Smooth muscle cell (in vitro differentiated cells): ENCODE data around the gene TOPBP1. TPM values are rescaled to one million over a fixed set of nuclear protein-coding genes. Genes with fewer than 3 reads are reported as not detected.
"Not testable (repeated sequence)": the region's sequence is repeated elsewhere in the genome, so short reads cannot be mapped to it uniquely, and the experiment has no call there.

Source experiments
- DNase-seq: peaks from one replicate; lab custom pipeline; 2025; ENCODE audit not compliant: unreplicated experiment; lab: John Stamatoyannopoulos, UW
- H2AFZ ChIP-seq: fragments of 200-600 bp; sonication (generic); 2 replicates; pipeline ENCODE4 v1.6.0; 2016; ENCODE audit warnings: antibody characterized with exemption, low read depth, mild to moderate bottlenecking
- H3F3A ChIP-seq: fragments of 200-600 bp; sonication (generic); 2 replicates; pipeline ENCODE4 v1.6.0; 2017; ENCODE audit warnings: antibody characterized with exemption, low read depth
- H3K27ac ChIP-seq: fragments of 200-600 bp; sonication (generic); 2 replicates; pipeline ENCODE4 v1.5.1; 2016; ENCODE audit warnings: low read depth, mild to moderate bottlenecking
- H3K27me3 ChIP-seq: fragments of 200-600 bp; sonication (generic); 2 replicates; pipeline ENCODE4 v1.6.1; 2016; ENCODE audit warnings: low read depth, mild to moderate bottlenecking
- H3K36me3 ChIP-seq: fragments of 200-600 bp; sonication (generic); 2 replicates; pipeline ENCODE4 v1.5.1; 2016; ENCODE audit warnings: low read depth
- H3K4me1 ChIP-seq: fragments of 200-600 bp; sonication (generic); 2 replicates; pipeline ENCODE4 v1.5.1; 2016; ENCODE audit warnings: low read depth
- H3K4me2 ChIP-seq: fragments of 200-600 bp; sonication (generic); 2 replicates; pipeline ENCODE4 v1.6.0; 2016; ENCODE audit warnings: mild to moderate bottlenecking
- H3K4me3 ChIP-seq: fragments of 200-600 bp; sonication (generic); 2 replicates; pipeline ENCODE4 v1.5.1; 2016; ENCODE audit warnings: mild to moderate bottlenecking
- H3K79me2 ChIP-seq: fragments of 200-600 bp; sonication (generic); 2 replicates; pipeline ENCODE4 v1.6.0; 2016; ENCODE audit warnings: low read depth, mild to moderate bottlenecking
- H3K9ac ChIP-seq: fragments of 200-600 bp; sonication (generic); 2 replicates; pipeline ENCODE4 v1.6.0; 2016; ENCODE audit warnings: low read depth
- H3K9me3 ChIP-seq: fragments of 200-600 bp; sonication (generic); replicated peaks from 2 replicates; pipeline ENCODE4 v1.5.1; 2016; ENCODE audit warnings: low read depth
- H4K20me1 ChIP-seq: fragments of 200-600 bp; sonication (generic); 2 replicates; pipeline ENCODE4 v1.6.0; 2016; ENCODE audit warnings: low read depth
- WGBS: methylation state at CpG from one replicate; pipeline ENCODE4 v1.1.7; 2016; ENCODE audit warnings: low lambda C conversion rate; 5-methylcytosine and 5-hydroxymethylcytosine counted together
- polyA plus RNA-seq: library from polyadenylated mRNA; unstranded; fragments of >200 nt; fragmentation: Nextera tagmentation; extraction: Ambion mirVana; gene quantifications from 2 replicates; pipeline ENCODE4 v1.2.1, GENCODE V29; 2016
- total RNA-seq: library from RNA; depleted of rRNA; stranded (reverse); fragments of >200 nt; gene quantifications from 2 replicates; pipeline ENCODE4 v1.2.3, GENCODE V29; 2014
- TF ChIP-seq, protein P1 (sequence below): fragments of 200-600 bp; sonication (generic); IDR thresholded peaks from 2 replicates; pipeline ENCODE4 v1.5.1; 2017; ENCODE audit warnings: borderline replicate concordance, mild to moderate bottlenecking, antibody characterized with exemption; ENCODE audit not compliant: insufficient read depth, poor library complexity, severe bottlenecking

Gene TOPBP1
- total and polyA plus RNA-seq, 2 experiments from 2014 or later = 8.3 to 27.5 TPM

DNA sequence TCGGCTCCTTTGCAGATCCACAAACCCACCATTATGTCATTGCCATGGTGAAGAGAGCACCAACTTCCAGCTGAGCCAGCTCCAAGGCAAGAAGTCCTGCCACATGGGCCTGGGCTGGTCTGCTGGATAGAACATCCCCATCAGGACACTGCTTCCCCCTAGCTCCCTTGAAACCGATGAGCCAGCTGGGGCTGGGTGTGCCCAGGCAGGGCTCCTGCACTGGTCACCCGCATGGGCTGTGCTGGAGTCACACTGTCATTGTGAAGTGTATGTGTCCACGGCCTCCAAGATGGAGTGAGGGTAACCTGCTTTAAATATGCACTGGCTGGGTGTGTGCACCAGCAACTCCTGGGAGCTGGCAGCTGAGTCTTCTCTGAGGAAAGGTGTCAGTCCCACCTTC, 31.0 kb upstream of the TOPBP1 start:
- Histone ChIP-seq H3K27ac (no peak overlapping the region), H3K4me2 (no peak overlapping the region), H2AFZ (no peak overlapping the region), H3F3A (no peaks in the 10 kb centered on the region), H3K4me3 (no peak overlapping the region), H4K20me1 (no peaks in the 10 kb centered on the region), H3K9ac (no peak overlapping the region), H3K79me2 (no peaks in the 10 kb centered on the region), H3K4me1 (no peaks in the 10 kb centered on the region), H3K27me3 (no peaks in the 10 kb centered on the region), H3K9me3 (no peaks in the 10 kb centered on the region), H3K36me3 (no peaks in the 10 kb centered on the region)
- TF ChIP-seq, protein P1, sequence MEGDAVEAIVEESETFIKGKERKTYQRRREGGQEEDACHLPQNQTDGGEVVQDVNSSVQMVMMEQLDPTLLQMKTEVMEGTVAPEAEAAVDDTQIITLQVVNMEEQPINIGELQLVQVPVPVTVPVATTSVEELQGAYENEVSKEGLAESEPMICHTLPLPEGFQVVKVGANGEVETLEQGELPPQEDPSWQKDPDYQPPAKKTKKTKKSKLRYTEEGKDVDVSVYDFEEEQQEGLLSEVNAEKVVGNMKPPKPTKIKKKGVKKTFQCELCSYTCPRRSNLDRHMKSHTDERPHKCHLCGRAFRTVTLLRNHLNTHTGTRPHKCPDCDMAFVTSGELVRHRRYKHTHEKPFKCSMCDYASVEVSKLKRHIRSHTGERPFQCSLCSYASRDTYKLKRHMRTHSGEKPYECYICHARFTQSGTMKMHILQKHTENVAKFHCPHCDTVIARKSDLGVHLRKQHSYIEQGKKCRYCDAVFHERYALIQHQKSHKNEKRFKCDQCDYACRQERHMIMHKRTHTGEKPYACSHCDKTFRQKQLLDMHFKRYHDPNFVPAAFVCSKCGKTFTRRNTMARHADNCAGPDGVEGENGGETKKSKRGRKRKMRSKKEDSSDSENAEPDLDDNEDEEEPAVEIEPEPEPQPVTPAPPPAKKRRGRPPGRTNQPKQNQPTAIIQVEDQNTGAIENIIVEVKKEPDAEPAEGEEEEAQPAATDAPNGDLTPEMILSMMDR = no peak
- WGBS = 81% methylated on average over 4 of the region's 4 CpGs
- no peak for DNase-seq

DNA sequence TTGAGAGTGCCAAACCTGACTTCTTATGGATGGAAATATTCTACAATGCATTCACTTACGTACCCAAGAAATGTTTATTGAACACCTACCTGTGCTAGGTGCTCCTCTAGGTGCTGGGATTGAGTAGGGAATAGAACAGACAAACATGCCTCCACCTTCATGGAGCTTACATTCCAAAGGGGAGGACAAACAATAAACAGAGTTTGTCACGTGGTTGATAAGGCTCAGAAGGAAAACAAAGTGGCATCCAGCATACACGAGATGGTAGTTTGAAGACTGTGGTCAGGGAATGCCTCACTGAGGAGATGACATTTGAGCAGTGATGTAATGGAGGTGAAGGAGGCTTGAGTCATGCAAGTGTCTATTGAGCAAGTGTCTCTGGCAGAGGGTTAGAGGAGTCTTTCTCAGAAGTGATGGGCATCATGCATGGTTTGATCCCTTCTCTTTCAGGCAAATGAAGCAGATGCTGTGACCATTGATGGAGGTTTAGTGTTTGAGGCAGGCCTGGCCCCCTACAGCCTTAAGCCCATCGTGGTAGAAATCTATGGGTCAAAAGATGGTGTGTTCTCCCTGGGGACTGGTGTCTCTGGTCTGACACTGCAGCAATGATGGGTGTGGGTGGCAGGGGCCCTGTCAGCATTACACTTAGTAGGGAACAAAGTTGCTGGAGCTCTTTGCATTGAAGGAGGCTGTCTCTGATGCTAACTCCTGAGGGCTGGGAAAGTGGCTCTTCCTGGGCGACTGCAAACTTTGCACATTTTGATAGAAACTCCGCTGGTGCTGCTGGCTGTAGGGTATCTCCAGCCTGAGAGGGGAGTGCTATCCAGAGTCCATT, 29.7 kb upstream of the TOPBP1 start:
- Histone ChIP-seq H3K9me3 (no peaks in the 10 kb centered on the region), H3F3A (no peaks in the 10 kb centered on the region), H4K20me1 (no peaks in the 10 kb centered on the region), H3K4me2 (no peak overlapping the region), H2AFZ (no peak overlapping the region), H3K4me1 (no peaks in the 10 kb centered on the region), H3K4me3 (no peak overlapping the region), H3K27me3 (no peaks in the 10 kb centered on the region), H3K9ac (no peak overlapping the region), H3K36me3 (no peaks in the 10 kb centered on the region), H3K27ac (no peak overlapping the region), H3K79me2 (no peaks in the 10 kb centered on the region)
- DNase-seq = no peak
- TF ChIP-seq, protein P1 = no peak
- 72% methylated on average over 6 of the region's 6 CpGs for WGBS

DNA sequence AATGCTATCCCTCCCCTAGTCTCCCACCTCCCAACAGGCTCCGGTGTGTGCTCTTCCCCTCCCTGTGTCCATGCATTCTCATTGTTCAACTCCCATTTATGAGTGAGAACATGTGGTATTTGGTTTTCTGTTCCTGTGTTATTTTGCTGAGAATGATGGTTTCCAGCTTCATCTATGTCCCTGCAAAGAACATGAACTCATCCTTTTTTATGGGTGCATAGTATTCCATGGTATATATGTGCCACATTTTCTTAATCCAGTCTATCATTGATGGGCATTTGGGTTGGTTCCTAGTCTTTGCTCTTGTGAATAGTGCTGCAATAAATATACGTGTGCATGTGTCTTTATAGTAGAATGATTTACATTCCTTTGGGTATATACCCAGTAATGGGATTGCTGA, 16.3 kb upstream of the TOPBP1 start:
- H2AFZ ChIP-seq, H3K9ac ChIP-seq, H3K79me2 ChIP-seq, H3F3A ChIP-seq, H3K4me2 ChIP-seq, H3K4me3 ChIP-seq, H3K4me1 ChIP-seq, H4K20me1 ChIP-seq, H3K36me3 ChIP-seq, H3K9me3 ChIP-seq, H3K27ac ChIP-seq, DNase-seq: not testable (repeated sequence)
- peaks cover 34% of the 10 kb centered on the region for H3K27me3 ChIP-seq
- 98% methylated on average over 2 of the region's 2 CpGs for WGBS

DNA sequence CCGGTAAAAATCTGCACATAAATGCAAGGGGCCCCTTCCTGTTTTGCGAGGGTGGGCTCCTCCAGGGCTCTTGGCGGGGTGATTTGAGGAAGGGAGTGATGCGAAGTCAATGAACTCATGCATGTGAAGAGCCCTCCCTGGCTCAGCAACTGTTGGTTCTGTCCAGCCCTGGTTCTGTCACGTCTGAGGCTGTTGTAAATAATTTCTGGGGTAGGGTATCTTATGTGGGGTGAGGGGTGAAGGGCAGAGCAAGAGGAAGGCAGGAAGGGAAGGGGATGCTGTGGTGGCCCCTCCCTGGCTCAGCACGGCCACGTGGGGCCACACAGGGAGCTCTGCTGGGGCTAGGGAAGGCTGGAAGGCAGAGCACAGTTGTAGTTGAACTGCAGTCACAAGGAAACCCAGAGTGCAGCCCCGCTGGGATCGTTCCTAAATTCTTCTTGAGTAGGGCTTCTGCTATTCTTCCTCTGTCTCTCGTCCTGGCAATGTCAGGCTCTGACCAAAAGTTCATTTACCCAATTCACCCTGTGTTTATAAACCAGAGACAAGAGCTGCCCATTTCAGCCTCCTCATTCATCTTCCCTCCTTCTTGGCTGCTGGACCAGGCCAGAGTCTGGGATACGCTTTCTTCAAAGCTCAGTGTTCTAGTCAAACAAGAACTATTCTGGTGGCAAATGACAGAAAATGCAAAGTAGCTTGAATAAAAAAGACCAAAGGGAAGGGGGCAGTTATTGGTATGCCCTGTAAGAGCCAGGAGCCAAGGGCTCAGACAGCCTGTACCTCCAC, 14.8 kb upstream of the TOPBP1 start:
- Histone ChIP-seq H3F3A (no peaks in the 10 kb centered on the region), H3K36me3 (no peaks in the 10 kb centered on the region), H3K4me1 (no peaks in the 10 kb centered on the region), H3K79me2 (no peaks in the 10 kb centered on the region), H3K4me2 (no peak overlapping the region), H3K9me3 (no peaks in the 10 kb centered on the region), H3K27me3 (peaks cover 47% of the 10 kb centered on the region), H3K27ac (no peak overlapping the region), H3K4me3 (no peak overlapping the region), H2AFZ (no peak overlapping the region), H4K20me1 (no peaks in the 10 kb centered on the region), H3K9ac (no peak overlapping the region)
- 74% methylated on average over 11 of the region's 11 CpGs for WGBS
- no peak for DNase-seq
- TF ChIP-seq, protein P1 = no peak
